HepG2 (cell line): ENCODE data around the gene LCLAT1. TPM values are rescaled to one million over a fixed set of nuclear protein-coding genes. Genes with fewer than 3 reads are reported as not detected.
"Not testable (repeated sequence)": the region's sequence is repeated elsewhere in the genome, so short reads cannot be mapped to it uniquely, and the experiment has no call there.

Source experiments
- ATAC-seq: fragments of 200-7000 bp; cut with Tn5 transposase; 3 replicates; pipeline ENCODE4 v1.9.1; 2020; ENCODE audit warnings: mild to moderate bottlenecking, moderate library complexity
- BruUV-seq: library from RNA; stranded (reverse); fragments of 400-500 nt; replicated peaks from 2 replicates; lab custom pipeline; 2021; lab: Mats Ljungman, UMichigan
- CTCF ChIA-PET: fragments of 300-600 bp; formaldehyde crosslinking; extraction: SDS; loops from one replicate; lab custom pipeline; 2021; ENCODE audit warnings: low total read pairs, inconsistent platforms, low intra/inter-chr PET ratio; lab: Yijun Ruan, JAX
- POLR2A ChIA-PET: fragments of 350-600 bp; sonication (Branson Sonifier 250); formaldehyde crosslinking; loops from one replicate; lab custom pipeline; 2020; ENCODE audit warnings: antibody characterized with exemption, inconsistent platforms; lab: Yijun Ruan, JAX
- DNase-seq: peaks from one replicate; pipeline ENCODE4 v3.0.0-alpha.2; 2015; ENCODE audit warnings: low spot score
- FAIRE-seq: peaks from 3 replicates; lab custom pipeline; 2011; peaks lifted over from hg19 to GRCh38; lab: Jason Lieb, UNC
- H2AFZ ChIP-seq: one replicate; pipeline ENCODE4 v1.6.1; 2011; ENCODE audit warnings: low read length, inconsistent platforms
- H3K27ac ChIP-seq: fragments of 300-600 bp; 3 replicates; pipeline ENCODE4 v1.8.0; 2011; ENCODE audit warnings: mixed run types, mild to moderate bottlenecking, mixed read lengths, low read length, inconsistent platforms; ENCODE audit not compliant: insufficient read depth; ENCODE audit errors: extremely low read length
- H3K27me3 ChIP-seq, 2 experiments: fragments of 200-600 bp in 1 of 2; 2 replicates in 1 of 2; 3 replicates in 1 of 2; pipeline versions ENCODE4 v1.6.0 to v1.8.0; 2011; ENCODE audit warnings: low read length in 2 of 2, mild to moderate bottlenecking in 2 of 2, moderate library complexity in 2 of 2, inconsistent platforms in 1 of 2; ENCODE audit not compliant: insufficient read depth in 2 of 2, control insufficient read depth in 1 of 2
- H3K36me3 ChIP-seq, 2 experiments: fragments of 200-600 bp in 1 of 2; replicated peaks in 1 of 2; 2 replicates in 1 of 2; 3 replicates in 1 of 2; pipeline versions ENCODE4 v1.5.1 to v1.8.0; 2011; ENCODE audit warnings: low read length in 2 of 2, inconsistent platforms in 1 of 2; ENCODE audit not compliant: insufficient read depth in 2 of 2, control insufficient read depth in 1 of 2
- H3K4me1 ChIP-seq: 2 replicates; pipeline ENCODE4 v1.5.1; 2012; ENCODE audit warnings: low read length, inconsistent platforms; ENCODE audit not compliant: insufficient read depth
- H3K4me2 ChIP-seq: 2 replicates; pipeline ENCODE4 v1.6.0; 2011; ENCODE audit warnings: low read depth, low read length, inconsistent platforms
- H3K4me3 ChIP-seq, 3 experiments: fragments of 200-600 bp in 1 of 3; sonication (generic), shearing (Covaris generic) in 1 of 3; replicated peaks in 1 of 3; 2 replicates each; pipeline ENCODE4 v1.5.1; 2011 to 2016; ENCODE audit warnings: low read length in 3 of 3, inconsistent platforms in 2 of 3, low read depth in 2 of 3, mild to moderate bottlenecking in 2 of 3, control low read depth in 1 of 3, mixed read lengths in 1 of 3; ENCODE audit not compliant: insufficient read depth in 1 of 3
- H3K79me2 ChIP-seq: one replicate; pipeline ENCODE4 v1.6.1; 2011; ENCODE audit warnings: low read length, inconsistent platforms; ENCODE audit not compliant: insufficient read depth
- H3K9ac ChIP-seq: 2 replicates; pipeline ENCODE4 v1.6.0; 2011; ENCODE audit warnings: mild to moderate bottlenecking, low read depth, low read length, inconsistent platforms; ENCODE audit not compliant: insufficient read depth
- H3K9me3 ChIP-seq: 2 replicates; pipeline ENCODE4 v1.5.1; 2012; ENCODE audit warnings: mild to moderate bottlenecking, low read length
- H4K20me1 ChIP-seq: 2 replicates; pipeline ENCODE4 v1.6.0; 2011; ENCODE audit warnings: inconsistent platforms, mild to moderate bottlenecking, low read length, moderate library complexity; ENCODE audit not compliant: insufficient read depth
- ELF4 ChIP-seq: sonication (generic); formaldehyde crosslinking; IDR thresholded peaks from 2 replicates; pipeline ENCODE4 v1.5.0; 2020; ENCODE audit warnings: missing genetic modification reagents, mild to moderate bottlenecking, moderate library complexity, borderline replicate concordance
- FIP1L1 ChIP-seq: fragments of 200-400 bp; formaldehyde crosslinking; IDR thresholded peaks from 2 replicates; pipeline ENCODE4 v1.6.1; 2018; ENCODE audit warnings: low read depth, mild to moderate bottlenecking, low read length, moderate library complexity, borderline replicate concordance; ENCODE audit not compliant: insufficient read depth
- MYNN ChIP-seq: sonication (generic); formaldehyde crosslinking; IDR thresholded peaks from 2 replicates; pipeline ENCODE4 v1.4.0; 2020; ENCODE audit warnings: mild to moderate bottlenecking, low read depth, missing genetic modification reagents
- SMARCC2 ChIP-seq: fragments of 450-650 bp; IDR thresholded peaks from 2 replicates; pipeline ENCODE4 v1.6.1; 2017; ENCODE audit warnings: antibody characterized with exemption, mild to moderate bottlenecking
- ZNF451 ChIP-seq: sonication (generic); formaldehyde crosslinking; IDR thresholded peaks from 2 replicates; pipeline ENCODE4 v1.5.0; 2020; ENCODE audit warnings: mild to moderate bottlenecking, missing genetic modification reagents
- ZNF747 ChIP-seq: sonication (generic); formaldehyde crosslinking; IDR thresholded peaks from 2 replicates; pipeline ENCODE4 v1.8.1; 2023; ENCODE audit warnings: missing genetic modification reagents, mild to moderate bottlenecking, borderline replicate concordance
- WGBS: methylation state at CpG from one replicate; pipeline ENCODE4 v1.1.6; 2017; ENCODE audit warnings: low lambda C conversion rate; 5-methylcytosine and 5-hydroxymethylcytosine counted together
- in situ Hi-C: cut with HindIII; loops from 2 replicates; pipeline ENCODE4 v1.10.0; 2017; ENCODE audit warnings: low pct_unique_long_range_greater_than_20kb; ENCODE audit not compliant: extremely low pct_ligation_motif_present
- intact Hi-C: fragments of 100-400 bp; cut with micrococcal nuclease; formaldehyde crosslinking; loops from one replicate; pipeline ENCODE4 v1.10.0; 2022; ENCODE audit not compliant: unreplicated experiment
- polyA plus RNA-seq, 8 experiments: library from polyadenylated mRNA; depleted of rRNA in 3 of 8; stranded (reverse) in 7 of 8; unstranded in 1 of 8; fragments of >200 nt; fragmentation: Illumina TruSeq in 4 of 8; extraction: Trizol in 4 of 8; gene quantifications; 2 replicates each; pipeline versions ENCODE4 v1.2.1 to v1.2.3, GENCODE V29; 2011 to 2016; ENCODE audit warnings: low read depth in 4 of 8, missing spikeins in 1 of 8, mixed read lengths in 1 of 8; ENCODE audit not compliant: insufficient read depth in 1 of 8
- total RNA-seq, 5 experiments: library from RNA; depleted of rRNA; stranded (reverse); fragments of >200 nt; fragmentation: Illumina TruSeq; extraction: Trizol; gene quantifications; 2 replicates each; pipeline ENCODE4 v1.2.3, GENCODE V29; 2016; ENCODE audit warnings: low read depth in 1 of 5
- TF ChIP-seq, protein P1 (sequence below): sonication (generic); formaldehyde crosslinking; IDR thresholded peaks from 2 replicates; pipeline ENCODE4 v1.5.0; 2020; ENCODE audit warnings: mild to moderate bottlenecking, missing genetic modification reagents
- TF ChIP-seq, protein P2 (sequence below): sonication (generic); formaldehyde crosslinking; IDR thresholded peaks from 2 replicates; pipeline ENCODE4 v1.4.0; 2020; ENCODE audit warnings: missing genetic modification reagents
- TF ChIP-seq, protein P3 (sequence below): sonication (generic); formaldehyde crosslinking; IDR thresholded peaks from 2 replicates; pipeline ENCODE4 v1.4.0; 2020; ENCODE audit warnings: missing genetic modification reagents

The LCLAT1 gene
- total and polyA plus RNA-seq, 2 of the 13 experiments (the other 11 are each of a cell fraction or from before 2014, with no cell fraction given): 18.0 to 28.0 TPM

- TF ChIP-seq, protein P1, sequence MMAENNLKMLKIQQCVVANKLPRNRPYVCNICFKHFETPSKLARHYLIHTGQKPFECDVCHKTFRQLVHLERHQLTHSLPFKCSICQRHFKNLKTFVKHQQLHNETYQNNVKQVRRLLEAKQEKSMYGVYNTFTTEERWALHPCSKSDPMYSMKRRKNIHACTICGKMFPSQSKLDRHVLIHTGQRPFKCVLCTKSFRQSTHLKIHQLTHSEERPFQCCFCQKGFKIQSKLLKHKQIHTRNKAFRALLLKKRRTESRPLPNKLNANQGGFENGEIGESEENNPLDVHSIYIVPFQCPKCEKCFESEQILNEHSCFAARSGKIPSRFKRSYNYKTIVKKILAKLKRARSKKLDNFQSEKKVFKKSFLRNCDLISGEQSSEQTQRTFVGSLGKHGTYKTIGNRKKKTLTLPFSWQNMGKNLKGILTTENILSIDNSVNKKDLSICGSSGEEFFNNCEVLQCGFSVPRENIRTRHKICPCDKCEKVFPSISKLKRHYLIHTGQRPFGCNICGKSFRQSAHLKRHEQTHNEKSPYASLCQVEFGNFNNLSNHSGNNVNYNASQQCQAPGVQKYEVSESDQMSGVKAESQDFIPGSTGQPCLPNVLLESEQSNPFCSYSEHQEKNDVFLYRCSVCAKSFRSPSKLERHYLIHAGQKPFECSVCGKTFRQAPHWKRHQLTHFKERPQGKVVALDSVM (CRISPR knock-in tag): no peak
- TF ChIP-seq, protein P2, sequence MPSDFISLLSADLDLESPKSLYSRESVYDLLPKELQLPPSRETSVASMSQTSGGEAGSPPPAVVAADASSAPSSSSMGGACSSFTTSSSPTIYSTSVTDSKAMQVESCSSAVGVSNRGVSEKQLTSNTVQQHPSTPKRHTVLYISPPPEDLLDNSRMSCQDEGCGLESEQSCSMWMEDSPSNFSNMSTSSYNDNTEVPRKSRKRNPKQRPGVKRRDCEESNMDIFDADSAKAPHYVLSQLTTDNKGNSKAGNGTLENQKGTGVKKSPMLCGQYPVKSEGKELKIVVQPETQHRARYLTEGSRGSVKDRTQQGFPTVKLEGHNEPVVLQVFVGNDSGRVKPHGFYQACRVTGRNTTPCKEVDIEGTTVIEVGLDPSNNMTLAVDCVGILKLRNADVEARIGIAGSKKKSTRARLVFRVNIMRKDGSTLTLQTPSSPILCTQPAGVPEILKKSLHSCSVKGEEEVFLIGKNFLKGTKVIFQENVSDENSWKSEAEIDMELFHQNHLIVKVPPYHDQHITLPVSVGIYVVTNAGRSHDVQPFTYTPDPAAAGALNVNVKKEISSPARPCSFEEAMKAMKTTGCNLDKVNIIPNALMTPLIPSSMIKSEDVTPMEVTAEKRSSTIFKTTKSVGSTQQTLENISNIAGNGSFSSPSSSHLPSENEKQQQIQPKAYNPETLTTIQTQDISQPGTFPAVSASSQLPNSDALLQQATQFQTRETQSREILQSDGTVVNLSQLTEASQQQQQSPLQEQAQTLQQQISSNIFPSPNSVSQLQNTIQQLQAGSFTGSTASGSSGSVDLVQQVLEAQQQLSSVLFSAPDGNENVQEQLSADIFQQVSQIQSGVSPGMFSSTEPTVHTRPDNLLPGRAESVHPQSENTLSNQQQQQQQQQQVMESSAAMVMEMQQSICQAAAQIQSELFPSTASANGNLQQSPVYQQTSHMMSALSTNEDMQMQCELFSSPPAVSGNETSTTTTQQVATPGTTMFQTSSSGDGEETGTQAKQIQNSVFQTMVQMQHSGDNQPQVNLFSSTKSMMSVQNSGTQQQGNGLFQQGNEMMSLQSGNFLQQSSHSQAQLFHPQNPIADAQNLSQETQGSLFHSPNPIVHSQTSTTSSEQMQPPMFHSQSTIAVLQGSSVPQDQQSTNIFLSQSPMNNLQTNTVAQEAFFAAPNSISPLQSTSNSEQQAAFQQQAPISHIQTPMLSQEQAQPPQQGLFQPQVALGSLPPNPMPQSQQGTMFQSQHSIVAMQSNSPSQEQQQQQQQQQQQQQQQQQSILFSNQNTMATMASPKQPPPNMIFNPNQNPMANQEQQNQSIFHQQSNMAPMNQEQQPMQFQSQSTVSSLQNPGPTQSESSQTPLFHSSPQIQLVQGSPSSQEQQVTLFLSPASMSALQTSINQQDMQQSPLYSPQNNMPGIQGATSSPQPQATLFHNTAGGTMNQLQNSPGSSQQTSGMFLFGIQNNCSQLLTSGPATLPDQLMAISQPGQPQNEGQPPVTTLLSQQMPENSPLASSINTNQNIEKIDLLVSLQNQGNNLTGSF (CRISPR knock-in tag): no peak
- no peak for TF ChIP-seq ZNF747
- no peak for TF ChIP-seq ZNF451
- TF ChIP-seq FIP1L1: no peak
- TF ChIP-seq, protein P3, sequence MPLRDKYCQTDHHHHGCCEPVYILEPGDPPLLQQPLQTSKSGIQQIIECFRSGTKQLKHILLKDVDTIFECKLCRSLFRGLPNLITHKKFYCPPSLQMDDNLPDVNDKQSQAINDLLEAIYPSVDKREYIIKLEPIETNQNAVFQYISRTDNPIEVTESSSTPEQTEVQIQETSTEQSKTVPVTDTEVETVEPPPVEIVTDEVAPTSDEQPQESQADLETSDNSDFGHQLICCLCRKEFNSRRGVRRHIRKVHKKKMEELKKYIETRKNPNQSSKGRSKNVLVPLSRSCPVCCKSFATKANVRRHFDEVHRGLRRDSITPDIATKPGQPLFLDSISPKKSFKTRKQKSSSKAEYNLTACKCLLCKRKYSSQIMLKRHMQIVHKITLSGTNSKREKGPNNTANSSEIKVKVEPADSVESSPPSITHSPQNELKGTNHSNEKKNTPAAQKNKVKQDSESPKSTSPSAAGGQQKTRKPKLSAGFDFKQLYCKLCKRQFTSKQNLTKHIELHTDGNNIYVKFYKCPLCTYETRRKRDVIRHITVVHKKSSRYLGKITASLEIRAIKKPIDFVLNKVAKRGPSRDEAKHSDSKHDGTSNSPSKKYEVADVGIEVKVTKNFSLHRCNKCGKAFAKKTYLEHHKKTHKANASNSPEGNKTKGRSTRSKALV (CRISPR knock-in tag): no peak
- no peak for TF ChIP-seq SMARCC2
- TF ChIP-seq MYNN: no peak
- no peak for TF ChIP-seq ELF4 (CRISPR knock-in tag)
Observed at GRCh38 chr2:30512243-30512886, 65.3 kb downstream of the LCLAT1 start (continued).

- ATAC-seq, POLR2A ChIA-PET, in situ Hi-C loops: not testable (repeated sequence)
Observed at GRCh38 chr2:30513649-30514048, 66.6 kb downstream of the LCLAT1 start.

More at GRCh38 chr2:30513649-30514048, 66.6 kb downstream of the LCLAT1 start:
- Histone ChIP-seq H3K4me1 (peaks cover 52% of the 10 kb centered on the region), H3K79me2 (peaks cover 27% of the 10 kb centered on the region)
- WGBS: 78% methylated on average over 5 of the region's 5 CpGs
- H3K27ac ChIP-seq, H3K4me2 ChIP-seq, FAIRE-seq, CTCF ChIA-PET, H3K9ac ChIP-seq, intact Hi-C loops, BruUV-seq, DNase-seq, H2AFZ ChIP-seq, H3K9me3 ChIP-seq, H3K27me3 ChIP-seq, H4K20me1 ChIP-seq, H3K4me3 ChIP-seq, H3K36me3 ChIP-seq: not testable (repeated sequence)
